Placental epithelial cell (primary cell): Measurements from ENCODE around the gene PHF24. TPM values are rescaled to one million over a fixed set of nuclear protein-coding genes. Genes with fewer than 3 reads are reported as not detected.

Experiments
- total RNA-seq: library from RNA; depleted of rRNA; stranded (reverse); fragments of >200 nt; gene quantifications from 2 replicates; pipeline ENCODE4 v1.2.3, GENCODE V29; 2012

The PHF24 gene
- total RNA-seq, result 0.39 and 0.65 TPM in 2 replicates

GRCh38 chr9:34957492-34958410, at the start of gene PHF24:
Gene PHF24, plus strand, starts transcription at chr9:34958285. Its CDS starts 13,014 bp downstream, at chr9:34971299.

GRCh38 chr9:34989003-34989945, 31.2 kb downstream of the PHF24 start, which contains the start of gene DNAJB5:
Gene DNAJB5, plus strand, starts transcription at chr9:34989745. Its CDS starts 886 bp downstream, at chr9:34990631.

Other genes with a start within 250 kb of the PHF24 start
- gene CCL21, start 248.1 kb upstream of the PHF24 start, total RNA-seq, result not detected in 2 replicates
- 4.3 and 10.3 TPM in 2 replicates for gene DNAJB5, start 31.5 kb downstream of the PHF24 start, total RNA-seq
- 363 and 464 TPM in 2 replicates for gene VCP, start 114.3 kb downstream of the PHF24 start, total RNA-seq
- 21.6 and 39.7 TPM in 2 replicates for gene FANCG, start 121.7 kb downstream of the PHF24 start, total RNA-seq
- 18.5 and 24.8 TPM in 2 replicates for gene PIGO, start 138.3 kb downstream of the PHF24 start, total RNA-seq
- 110 and 182 TPM in 2 replicates for gene STOML2, start 144.8 kb downstream of the PHF24 start, total RNA-seq
- gene ATOSB, start 157.6 kb downstream of the PHF24 start, total RNA-seq, result 25.9 and 42.5 TPM in 2 replicates
- 5.1 and 8.7 TPM in 2 replicates for gene UNC13B, start 203.7 kb downstream of the PHF24 start, total RNA-seq